Hepatocyte (in vitro differentiated cells): Measurements from ENCODE around the gene TMEM135. TPM values are rescaled to one million over a fixed set of nuclear protein-coding genes. Genes with fewer than 3 reads are reported as not detected.

Experiments used
- DNase-seq: peaks from one replicate; pipeline ENCODE4 v3.0.0-alpha.2; 2016; ENCODE audit warnings: low spot score
- H2AFZ ChIP-seq: fragments of 200-600 bp; sonication (generic); 2 replicates; pipeline ENCODE4 v1.6.0; 2016; ENCODE audit warnings: antibody characterized with exemption, mild to moderate bottlenecking
- H3K27ac ChIP-seq: fragments of 200-600 bp; sonication (generic); 2 replicates; pipeline ENCODE4 v1.5.1; 2016; ENCODE audit warnings: mild to moderate bottlenecking
- H3K27me3 ChIP-seq: fragments of 200-600 bp; sonication (generic); 2 replicates; pipeline ENCODE4 v1.6.1; 2016
- H3K36me3 ChIP-seq: fragments of 200-600 bp; sonication (generic); replicated peaks from 2 replicates; pipeline ENCODE4 v1.5.1; 2016; ENCODE audit warnings: low read depth; ENCODE audit not compliant: insufficient read depth
- H3K4me1 ChIP-seq: fragments of 200-600 bp; sonication (generic); 2 replicates; pipeline ENCODE4 v1.5.1; 2016; ENCODE audit warnings: mild to moderate bottlenecking, moderate library complexity; ENCODE audit not compliant: insufficient read depth
- H3K4me2 ChIP-seq: fragments of 200-600 bp; sonication (generic); 2 replicates; pipeline ENCODE4 v1.6.0; 2016
- H3K4me3 ChIP-seq: fragments of 200-600 bp; sonication (generic); 2 replicates; pipeline ENCODE4 v1.5.1; 2016; ENCODE audit warnings: mild to moderate bottlenecking
- H3K79me2 ChIP-seq: fragments of 200-600 bp; sonication (generic); 2 replicates; pipeline ENCODE4 v1.6.0; 2017; ENCODE audit warnings: mild to moderate bottlenecking
- H3K9me2 ChIP-seq: fragments of 200-600 bp; sonication (generic); replicated peaks from 2 replicates; pipeline ENCODE4 v1.6.0; 2017; ENCODE audit warnings: mild to moderate bottlenecking; ENCODE audit not compliant: insufficient read depth
- H3K9me3 ChIP-seq: fragments of 200-600 bp; sonication (generic); 2 replicates; pipeline ENCODE4 v1.5.1; 2016; ENCODE audit warnings: low read depth, mild to moderate bottlenecking
- H4K20me1 ChIP-seq: fragments of 200-600 bp; sonication (generic); 2 replicates; pipeline ENCODE4 v1.6.0; 2016; ENCODE audit warnings: mild to moderate bottlenecking; ENCODE audit not compliant: insufficient read depth, poor library complexity, severe bottlenecking
- EZH2 ChIP-seq: fragments of 200-600 bp; sonication (generic); IDR thresholded peaks from 2 replicates; pipeline ENCODE4 v1.6.1; 2016; ENCODE audit warnings: antibody characterized with exemption, mild to moderate bottlenecking, borderline replicate concordance
- EZH2phosphoT487 ChIP-seq: fragments of 200-600 bp; sonication (generic); IDR thresholded peaks from one replicate; pipeline ENCODE4 v1.6.1; 2018; ENCODE audit warnings: antibody characterized with exemption, mild to moderate bottlenecking, low read depth, moderate library complexity; ENCODE audit not compliant: unreplicated experiment, severe bottlenecking
- WGBS: methylation state at CpG from one replicate; pipeline ENCODE4 v1.1.6; 2016; ENCODE audit warnings: low lambda C conversion rate; ENCODE audit errors: missing lambda C conversion rate; 5-methylcytosine and 5-hydroxymethylcytosine counted together
- polyA plus RNA-seq: library from polyadenylated mRNA; unstranded; fragments of >200 nt; fragmentation: Nextera tagmentation; extraction: Ambion mirVana; gene quantifications from 2 replicates; pipeline ENCODE4 v1.2.1, GENCODE V29; 2016
- total RNA-seq: library from RNA; depleted of rRNA; stranded (reverse); fragments of >200 nt; gene quantifications from 2 replicates; pipeline ENCODE4 v1.2.3, GENCODE V29; 2014
- TF ChIP-seq, protein P1 (sequence below): fragments of 200-600 bp; sonication (generic); IDR thresholded peaks from 2 replicates; pipeline ENCODE4 v1.5.1; 2016; ENCODE audit warnings: antibody characterized with exemption, mild to moderate bottlenecking; ENCODE audit not compliant: poor library complexity

The TMEM135 gene
- total and polyA plus RNA-seq, 2 experiments from 2014 or later: 26.7 to 52.0 TPM

DNA sequence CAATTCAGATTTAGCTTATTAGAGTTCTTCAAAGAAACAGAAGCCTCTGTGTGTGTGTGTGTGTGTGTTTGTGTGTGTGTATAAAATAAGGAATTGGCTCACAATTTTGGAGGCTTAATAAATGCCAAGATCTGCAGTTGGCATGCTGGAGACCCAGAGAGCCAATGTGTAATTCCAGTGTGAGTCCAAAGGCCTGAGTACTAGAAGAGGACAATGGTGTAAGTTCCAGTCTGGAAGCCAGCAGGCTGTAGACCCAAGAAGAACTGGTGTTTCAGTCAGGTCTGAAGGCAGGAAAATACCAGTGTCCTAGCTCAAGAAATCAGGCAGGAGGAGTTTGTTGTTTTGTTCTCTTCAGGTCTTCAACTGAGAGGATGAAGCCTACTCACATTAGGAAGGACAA, 20.0 kb downstream of the TMEM135 start:
- peaks cover 68% of the 10 kb centered on the region for H3K79me2 ChIP-seq
- H3K27me3 ChIP-seq: no peaks in the 10 kb centered on the region
- no peaks in the 10 kb centered on the region for H3K4me1 ChIP-seq
- no peaks in the 10 kb centered on the region for H3K9me2 ChIP-seq
- no peaks in the 10 kb centered on the region for H3K36me3 ChIP-seq
- no peak overlapping the region for H3K27ac ChIP-seq
- DNase-seq: no peak
- no peak overlapping the region for H2AFZ ChIP-seq
- H3K4me3 ChIP-seq: no peak overlapping the region
- H3K9me3 ChIP-seq: no peaks in the 10 kb centered on the region
- H4K20me1 ChIP-seq: no peaks in the 10 kb centered on the region
- H3K4me2 ChIP-seq: no peak overlapping the region
- TF ChIP-seq EZH2phosphoT487 (no peak), EZH2 (no peak)
- TF ChIP-seq, protein P1, sequence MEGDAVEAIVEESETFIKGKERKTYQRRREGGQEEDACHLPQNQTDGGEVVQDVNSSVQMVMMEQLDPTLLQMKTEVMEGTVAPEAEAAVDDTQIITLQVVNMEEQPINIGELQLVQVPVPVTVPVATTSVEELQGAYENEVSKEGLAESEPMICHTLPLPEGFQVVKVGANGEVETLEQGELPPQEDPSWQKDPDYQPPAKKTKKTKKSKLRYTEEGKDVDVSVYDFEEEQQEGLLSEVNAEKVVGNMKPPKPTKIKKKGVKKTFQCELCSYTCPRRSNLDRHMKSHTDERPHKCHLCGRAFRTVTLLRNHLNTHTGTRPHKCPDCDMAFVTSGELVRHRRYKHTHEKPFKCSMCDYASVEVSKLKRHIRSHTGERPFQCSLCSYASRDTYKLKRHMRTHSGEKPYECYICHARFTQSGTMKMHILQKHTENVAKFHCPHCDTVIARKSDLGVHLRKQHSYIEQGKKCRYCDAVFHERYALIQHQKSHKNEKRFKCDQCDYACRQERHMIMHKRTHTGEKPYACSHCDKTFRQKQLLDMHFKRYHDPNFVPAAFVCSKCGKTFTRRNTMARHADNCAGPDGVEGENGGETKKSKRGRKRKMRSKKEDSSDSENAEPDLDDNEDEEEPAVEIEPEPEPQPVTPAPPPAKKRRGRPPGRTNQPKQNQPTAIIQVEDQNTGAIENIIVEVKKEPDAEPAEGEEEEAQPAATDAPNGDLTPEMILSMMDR: no peak

DNA sequence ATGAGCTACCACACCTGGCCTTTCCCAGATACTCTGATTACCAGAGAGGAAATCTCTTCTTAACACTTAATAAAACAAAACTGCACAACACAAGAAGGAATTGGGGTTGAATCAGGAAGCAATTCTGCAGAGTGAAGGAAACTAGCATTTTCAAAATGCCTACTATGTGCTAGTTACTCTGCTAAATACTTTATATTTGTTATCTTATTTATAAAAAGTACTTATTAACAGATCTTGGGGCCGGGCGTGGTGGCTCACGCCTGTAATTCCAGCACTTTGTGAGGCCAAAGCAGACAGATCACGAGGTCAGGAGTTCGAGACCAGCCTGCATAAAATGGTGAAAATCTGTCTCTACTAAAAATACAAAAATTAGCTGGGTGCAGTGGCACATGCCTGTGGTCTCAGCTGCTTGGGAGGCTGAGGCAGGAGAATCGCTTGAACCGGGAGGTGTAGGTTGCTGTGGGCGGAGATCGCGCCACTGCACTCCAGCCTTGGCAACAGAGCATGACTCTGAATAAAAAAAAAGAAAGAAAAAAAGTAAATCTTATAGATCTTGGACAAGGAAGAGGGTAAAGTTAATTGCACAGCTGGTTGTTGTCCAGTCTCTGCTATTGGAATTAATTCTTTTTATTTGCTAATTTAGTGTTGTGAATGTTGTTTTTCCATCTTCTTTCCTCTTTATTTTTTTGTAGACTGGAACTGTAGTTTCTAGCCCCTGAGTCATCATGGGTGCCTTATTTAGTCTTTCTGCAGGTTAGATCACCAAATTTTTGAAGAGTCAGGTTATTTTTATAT, 22.1 kb downstream of the TMEM135 start:
- H4K20me1 ChIP-seq: no peaks in the 10 kb centered on the region
- H3K9me2 ChIP-seq: no peaks in the 10 kb centered on the region
- no peaks in the 10 kb centered on the region for H3K36me3 ChIP-seq
- no peaks in the 10 kb centered on the region for H3K9me3 ChIP-seq
- H3K27ac ChIP-seq: no peak overlapping the region
- TF ChIP-seq EZH2: no peak
- DNase-seq: no peak
- WGBS: 94% methylated on average over 10 of the region's 10 CpGs
- H3K4me2 ChIP-seq: no peak overlapping the region
- H2AFZ ChIP-seq: no peak overlapping the region
- no peaks in the 10 kb centered on the region for H3K27me3 ChIP-seq
- no peak overlapping the region for H3K4me3 ChIP-seq
- no peaks in the 10 kb centered on the region for H3K4me1 ChIP-seq
- H3K79me2 ChIP-seq: peaks cover 84% of the 10 kb centered on the region

DNA sequence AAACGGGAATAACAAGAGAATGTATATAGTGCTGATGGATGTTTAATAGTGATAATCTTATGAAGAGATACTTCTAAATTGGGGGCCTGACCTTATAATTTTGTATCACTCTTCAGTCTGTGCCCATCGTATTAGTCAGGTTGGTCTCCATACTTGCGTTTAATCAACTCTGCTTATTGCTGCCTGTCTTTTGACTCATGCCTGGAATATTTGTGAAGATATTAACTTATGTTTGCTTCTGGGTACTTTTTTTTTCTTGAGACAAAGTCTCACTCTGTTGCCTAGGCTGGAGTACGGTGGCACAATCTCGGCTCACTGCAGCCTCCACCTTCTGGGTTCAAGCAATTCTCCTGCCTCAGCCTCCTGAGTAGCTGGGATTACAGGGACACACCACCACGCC, 24.0 kb downstream of the TMEM135 start:
- H3K4me3 ChIP-seq: no peak overlapping the region
- H3K27ac ChIP-seq: no peak overlapping the region
- H3K4me2 ChIP-seq: no peak overlapping the region
- no peak for DNase-seq
- no peaks in the 10 kb centered on the region for H3K27me3 ChIP-seq
- no peak overlapping the region for H2AFZ ChIP-seq
- H3K4me1 ChIP-seq: no peaks in the 10 kb centered on the region
- H4K20me1 ChIP-seq: no peaks in the 10 kb centered on the region
- TF ChIP-seq EZH2 (no peak), EZH2phosphoT487 (no peak)
- TF ChIP-seq, protein P1: no peak
- no peaks in the 10 kb centered on the region for H3K9me2 ChIP-seq
- 88% methylated on average over 6 of the region's 6 CpGs for WGBS
- H3K79me2 ChIP-seq: peaks cover 93% of the 10 kb centered on the region
- H3K9me3 ChIP-seq: no peaks in the 10 kb centered on the region
- no peaks in the 10 kb centered on the region for H3K36me3 ChIP-seq

DNA sequence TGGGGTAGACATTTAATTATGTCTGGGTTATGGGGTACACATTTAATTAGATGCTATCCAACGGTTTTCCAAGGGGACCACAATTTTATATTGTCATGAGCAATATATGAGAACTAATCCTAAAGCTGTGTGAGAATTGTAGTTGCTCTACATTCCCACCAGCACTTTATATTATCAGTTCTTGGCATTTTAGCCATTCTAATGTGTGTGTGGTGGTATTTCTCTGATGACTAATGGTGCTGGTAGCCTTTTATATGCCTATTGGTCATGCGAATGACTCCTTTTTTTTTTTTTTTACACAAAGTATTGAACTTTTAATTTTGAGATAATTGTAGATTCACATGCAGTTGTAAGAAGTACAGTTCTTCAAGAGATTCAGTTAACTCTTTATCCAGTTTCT, 26.2 kb downstream of the TMEM135 start:
- Histone ChIP-seq H2AFZ (no peak overlapping the region), H3K79me2 (peaks cover 83% of the 10 kb centered on the region)
- WGBS: 98% methylated on average over 2 of the region's 2 CpGs

More for the DNA sequence above, 26.2 kb downstream of the TMEM135 start:
- H3K4me2 ChIP-seq: no peak overlapping the region
- no peaks in the 10 kb centered on the region for H3K9me2 ChIP-seq
- no peak for DNase-seq
- H3K4me1 ChIP-seq: no peaks in the 10 kb centered on the region
- no peak overlapping the region for H3K27ac ChIP-seq
- no peaks in the 10 kb centered on the region for H4K20me1 ChIP-seq
- H3K4me3 ChIP-seq: no peak overlapping the region
- H3K27me3 ChIP-seq: no peaks in the 10 kb centered on the region
- H3K36me3 ChIP-seq: no peaks in the 10 kb centered on the region
- H3K9me3 ChIP-seq: no peaks in the 10 kb centered on the region
- no peak for TF ChIP-seq EZH2
- TF ChIP-seq, protein P1: no peak
- no peak for TF ChIP-seq EZH2phosphoT487
